Measurements from ENCODE around the gene PNMA1. TPM values are rescaled to one million over a fixed set of nuclear protein-coding genes. Genes with fewer than 3 reads are reported as not detected.
A peak's percentile ranks its signal among the peaks of the same experiment; 100 is the strongest.

The PNMA1 gene
- total RNA-seq, 1 experiment from 2014 or later, result 20.4 TPM

DNA sequence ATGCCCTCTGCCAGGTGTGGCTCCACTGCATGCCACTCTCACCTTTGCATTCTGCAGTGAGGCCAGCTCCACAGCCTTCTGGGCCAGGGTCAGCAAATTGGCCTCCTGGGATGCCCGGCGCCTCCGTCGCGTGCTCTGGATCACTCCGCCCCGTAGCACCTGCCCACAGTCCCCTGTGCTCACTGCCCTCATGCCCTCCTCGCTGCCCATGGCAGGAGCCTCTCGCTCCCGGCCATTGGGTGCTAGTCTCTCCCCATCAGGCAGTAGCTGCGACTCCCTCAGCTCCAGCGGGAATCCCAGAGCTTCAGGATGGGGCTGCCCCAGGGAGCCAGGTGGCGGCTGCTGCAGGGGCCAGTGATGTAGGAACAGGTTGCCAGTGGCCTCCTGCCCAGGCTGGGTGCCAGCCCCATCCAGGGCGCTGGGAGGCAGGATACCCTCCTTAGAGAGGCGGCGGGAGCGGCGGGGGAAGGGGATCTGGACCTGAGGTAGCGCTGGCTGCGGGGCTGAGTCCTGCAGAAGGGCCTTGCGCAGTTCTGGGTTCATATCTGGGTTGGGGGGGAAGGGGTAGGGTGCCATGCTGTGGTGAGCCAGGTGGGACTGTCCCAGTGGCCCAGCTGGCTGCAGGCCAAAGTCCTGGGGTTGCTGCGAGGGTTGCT is 24.5 kb upstream of the PNMA1 start:
- DNase-seq (ENCODE audit: low read depth), result no peak

GRCh38 chr14:73736842-73737241 is 22.7 kb upstream of the PNMA1 start:
- DNase-seq (ENCODE audit: low read depth), result no peak

DNA sequence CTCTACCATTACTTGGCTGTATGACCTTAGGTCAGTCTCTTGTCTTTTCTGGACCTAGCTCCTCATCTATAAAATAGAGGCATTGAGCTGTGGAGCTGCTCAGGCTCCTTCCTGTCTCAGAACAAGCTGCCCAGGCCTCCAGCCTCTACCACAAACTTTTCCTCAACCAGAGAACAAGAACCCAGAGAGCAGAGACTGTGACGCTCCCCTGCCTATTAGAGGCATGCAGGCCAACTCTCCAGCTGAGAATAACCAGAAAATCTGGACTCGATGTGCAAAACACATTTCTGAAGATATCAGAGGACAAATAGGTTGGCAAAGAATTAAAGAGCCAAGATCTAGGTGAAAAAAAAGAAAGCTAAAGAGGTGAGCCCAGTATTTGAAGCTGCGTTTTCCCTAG is 17.8 kb upstream of the PNMA1 start:
- DNase-seq (ENCODE audit: low read depth), result no peak

DNA sequence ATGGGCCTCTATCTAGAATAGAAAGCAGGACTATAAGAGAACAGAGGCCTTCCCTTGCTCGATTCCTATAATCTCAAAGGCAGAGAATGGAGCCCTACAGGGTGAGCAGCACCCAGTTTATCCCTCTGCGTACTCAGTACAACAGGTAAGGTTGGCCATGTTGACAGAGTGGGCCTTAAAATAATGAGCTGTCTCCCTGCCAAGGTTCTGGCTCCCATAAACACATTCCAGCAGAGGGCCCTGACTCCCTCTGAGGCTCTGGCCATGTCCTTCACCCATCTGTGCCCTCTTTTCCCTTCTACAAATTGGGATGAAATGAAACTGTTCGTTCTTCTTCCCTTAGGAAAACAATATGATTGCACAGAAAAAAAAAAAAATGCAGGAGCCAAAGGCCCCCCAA is 16.9 kb upstream of the PNMA1 start:
- DNase-seq (ENCODE audit: low read depth), result no peak

- DNase-seq (ENCODE audit: low read depth), result no peak
Measured at GRCh38 chr14:73729556-73730265, 15.5 kb upstream of the PNMA1 start.

DNA sequence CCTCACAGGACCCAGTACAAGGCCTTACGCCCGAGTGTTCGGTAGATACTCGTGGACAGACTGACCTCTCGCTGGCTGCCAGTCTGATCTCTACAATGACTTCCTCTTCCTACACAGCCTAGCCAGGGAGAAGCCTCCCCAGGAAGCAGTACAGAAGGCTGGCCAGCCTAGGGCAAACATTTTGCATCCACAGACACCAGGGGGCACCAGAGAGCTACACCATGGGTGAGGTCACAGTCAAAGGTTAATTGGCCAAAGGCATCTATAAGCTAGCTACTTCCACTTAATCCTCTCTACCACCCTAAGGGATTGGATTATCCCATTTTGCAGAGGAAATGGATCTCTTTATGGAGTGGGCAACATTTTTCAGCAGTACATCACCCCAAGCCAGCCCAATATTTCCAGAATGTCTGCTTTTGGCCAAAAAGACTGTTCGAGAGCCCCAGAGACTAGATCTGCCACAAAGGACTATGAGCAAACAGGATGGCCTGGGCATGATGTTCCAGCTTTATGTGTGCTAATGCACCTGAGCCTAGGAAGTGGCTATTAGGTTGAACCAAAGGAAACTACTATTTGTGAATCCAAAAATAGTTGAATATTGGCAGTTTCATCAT is 14.6 kb upstream of the PNMA1 start:
- peak; percentile 73 for DNase-seq (ENCODE audit: low read depth)

DNA sequence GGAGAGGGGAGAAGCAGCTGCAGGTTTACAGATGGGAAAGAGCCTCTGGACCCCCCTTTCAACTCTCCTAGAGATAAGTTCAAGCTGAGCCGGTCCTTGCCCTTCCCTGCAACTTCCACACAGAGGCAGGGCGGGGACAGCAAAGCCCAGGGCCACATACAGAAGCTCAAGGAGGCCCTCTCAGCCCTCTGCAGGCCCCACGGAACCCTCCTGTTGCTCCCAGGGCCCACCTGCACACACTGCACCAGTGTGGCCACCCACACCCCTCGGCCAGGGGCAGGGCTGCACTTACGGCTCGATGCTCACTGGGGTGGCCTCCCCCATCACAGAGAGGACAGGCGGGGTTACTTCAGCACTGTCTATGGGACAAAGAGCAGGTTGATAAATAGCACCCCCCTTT is 13.0 kb upstream of the PNMA1 start:
- DNase-seq (ENCODE audit: low read depth), result no peak

GRCh38 chr14:73726025-73726961 is 12.1 kb upstream of the PNMA1 start:
- DNase-seq (ENCODE audit: low read depth), result peak; percentile 65

DNA sequence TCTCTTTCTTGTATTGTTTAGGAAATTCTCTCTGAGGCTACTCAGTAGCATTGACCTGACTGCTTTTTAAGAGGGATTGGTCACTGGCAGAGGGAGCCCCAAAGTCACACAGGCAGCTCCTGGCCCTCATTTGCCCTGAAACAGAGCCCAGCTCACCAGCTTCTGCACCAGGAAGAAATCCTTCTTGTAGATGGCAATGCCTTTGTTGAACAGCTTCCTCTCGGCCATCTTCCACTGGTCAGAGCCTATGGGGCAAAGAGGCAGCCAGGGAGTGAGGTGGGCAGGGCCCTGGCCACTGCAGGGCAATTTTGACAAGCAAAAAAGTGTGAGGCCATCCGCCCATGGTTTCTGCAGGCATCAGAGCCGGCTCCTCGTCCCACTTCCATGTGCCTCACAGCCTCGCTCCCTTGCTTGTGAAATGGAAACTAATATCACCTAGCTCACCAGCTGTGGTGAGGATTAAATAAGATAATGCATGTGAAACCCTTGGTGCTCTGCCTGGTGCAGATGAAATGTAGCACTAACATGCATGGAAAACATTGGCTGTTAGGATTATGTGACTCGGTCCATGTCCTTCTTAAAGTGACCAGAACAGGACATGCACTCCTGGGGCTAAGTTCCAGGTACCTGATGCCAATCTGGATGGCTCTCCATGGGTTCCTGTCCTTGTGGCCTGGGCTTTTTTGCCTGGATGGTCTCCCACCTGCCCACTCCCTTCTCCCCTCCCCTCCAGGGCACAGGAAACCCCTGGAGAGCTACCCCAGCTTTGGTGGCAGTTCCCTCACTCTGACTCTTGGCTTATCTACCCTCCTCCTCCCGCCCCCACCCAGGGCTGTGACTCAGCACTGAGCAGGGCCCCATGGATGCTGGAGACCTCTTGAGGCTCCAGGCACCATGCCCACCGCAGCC is 11.2 kb upstream of the PNMA1 start:
- peak; percentile 87 for DNase-seq (ENCODE audit: low read depth)

- no peak for DNase-seq (ENCODE audit: low read depth)
Measured at GRCh38 chr14:73724696-73725095, 10.5 kb upstream of the PNMA1 start.

DNA sequence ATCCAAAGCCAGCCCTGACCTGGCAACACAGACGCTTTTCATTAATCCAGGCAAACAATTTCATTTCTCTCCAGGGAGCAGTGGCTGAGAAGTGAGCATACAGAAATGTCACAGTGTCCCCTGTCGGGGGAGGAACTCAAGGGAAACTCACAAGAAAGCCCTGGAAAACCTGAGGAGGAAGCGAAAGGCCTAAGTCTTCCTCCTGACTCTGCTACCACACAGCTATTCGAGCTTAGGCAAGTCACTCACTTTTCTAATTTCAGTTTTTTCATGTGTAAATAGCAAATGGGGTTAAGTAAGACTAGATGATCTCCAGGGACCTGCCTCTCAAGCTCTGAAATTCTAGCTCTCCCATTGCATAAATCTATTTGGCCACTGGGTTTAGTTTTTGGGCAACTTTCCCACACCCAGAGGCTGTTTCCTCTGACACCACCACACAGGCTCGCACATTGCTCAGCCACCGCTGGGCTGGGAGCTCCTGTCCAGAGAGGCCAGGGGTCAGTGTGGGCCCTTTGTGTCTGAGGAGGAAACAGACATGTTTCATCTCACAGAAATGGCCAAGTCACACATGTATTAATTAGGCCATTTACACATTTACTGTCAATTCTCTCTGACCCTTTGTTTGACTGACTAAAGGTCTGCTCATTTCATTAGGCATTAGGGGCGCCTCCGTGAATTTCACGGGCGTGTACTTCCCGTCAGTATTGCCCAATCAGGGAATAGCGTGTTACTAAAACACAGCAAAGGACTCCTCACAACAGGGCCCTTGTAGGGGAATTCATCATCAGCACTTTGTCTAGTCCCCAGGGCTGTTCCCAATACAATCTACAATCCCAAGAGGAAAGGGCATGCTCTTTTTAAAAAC is 9.8 kb upstream of the PNMA1 start:
- DNase-seq (ENCODE audit: low read depth), result peak; percentile 96

- DNase-seq (ENCODE audit: low read depth), result peak; percentile 40
Measured at GRCh38 chr14:73723406-73723796, 9.2 kb upstream of the PNMA1 start.

DNA sequence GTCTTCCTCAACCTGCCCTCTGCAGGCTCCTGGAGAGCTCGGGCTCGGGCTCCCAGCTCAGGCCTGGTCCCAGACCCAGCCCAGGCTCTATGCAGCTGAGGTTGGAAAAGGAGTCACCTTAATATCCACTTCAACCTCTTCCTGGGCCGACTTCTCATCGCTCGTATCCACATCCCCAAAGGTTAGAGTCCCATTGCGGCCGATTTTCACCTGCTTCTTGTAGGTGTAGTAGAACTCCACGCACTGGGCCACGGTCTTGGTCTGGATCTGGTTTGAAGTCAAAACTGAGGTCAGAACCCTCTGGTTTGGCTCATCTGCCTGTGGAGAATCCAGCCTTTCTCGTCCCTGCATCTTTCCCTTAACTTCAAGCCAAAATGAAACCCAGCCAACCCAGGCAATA is 8.4 kb upstream of the PNMA1 start:
- no peak for DNase-seq (ENCODE audit: low read depth)

DNA sequence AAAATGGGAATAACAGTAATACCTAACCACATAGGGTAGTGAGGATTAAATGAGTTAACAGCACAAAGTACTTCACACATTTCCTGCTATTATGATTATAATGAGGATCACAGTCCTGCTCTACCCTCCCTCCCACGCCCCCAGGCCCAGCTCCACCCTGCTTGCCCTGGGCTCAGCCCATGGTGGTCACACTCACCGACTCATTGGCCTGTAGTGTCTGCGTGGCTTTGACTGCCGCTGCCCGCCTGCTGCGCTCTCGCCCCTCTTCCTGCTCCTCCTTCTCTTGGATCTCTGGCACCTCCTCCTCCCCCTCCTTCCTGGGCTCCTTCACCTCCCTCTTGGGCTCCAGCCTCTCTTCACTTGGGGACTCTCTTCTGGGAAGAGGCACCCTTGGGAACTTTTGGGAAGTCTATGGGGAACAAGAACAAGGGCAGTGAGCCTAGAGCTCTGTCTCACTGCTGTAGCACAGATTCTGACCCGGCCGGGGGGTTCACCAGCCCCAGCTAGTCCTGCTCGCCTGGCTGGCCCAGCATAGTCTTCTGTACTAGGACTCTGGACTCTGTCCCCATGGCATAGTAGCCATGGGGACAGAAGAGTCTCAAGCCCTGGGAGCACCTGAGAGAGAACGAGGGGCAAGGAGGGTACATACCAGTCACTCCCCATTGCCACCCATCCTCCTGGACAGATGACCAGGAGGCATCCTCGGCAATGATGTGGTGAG is 7.1 kb upstream of the PNMA1 start:
- DNase-seq (ENCODE audit: low read depth), result no peak

GRCh38 chr14:73720636-73721035 is 6.5 kb upstream of the PNMA1 start:
- DNase-seq (ENCODE audit: low read depth), result no peak

- no peak for DNase-seq (ENCODE audit: low read depth)
Measured at GRCh38 chr14:73719791-73720190, 5.6 kb upstream of the PNMA1 start.

DNA sequence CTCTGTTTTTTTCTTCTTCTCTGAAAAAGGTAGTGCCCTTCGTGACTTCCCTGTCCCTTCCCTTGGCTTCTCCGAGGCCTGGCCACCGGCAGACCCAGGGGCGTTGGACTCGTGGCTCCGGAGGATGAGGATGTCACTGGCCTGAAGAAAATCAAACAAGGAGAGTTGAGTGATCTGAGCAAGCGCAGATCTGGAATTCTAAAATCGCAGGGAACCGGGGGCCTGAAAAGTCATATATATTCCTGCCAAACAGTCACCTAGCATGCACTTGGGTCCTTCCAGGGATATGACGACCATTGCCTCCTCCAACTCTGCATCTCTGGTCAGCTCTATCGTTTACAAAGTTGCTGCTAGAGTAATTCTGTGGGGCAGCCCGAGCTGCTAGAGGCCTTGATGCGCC is 5.2 kb upstream of the PNMA1 start:
- DNase-seq (ENCODE audit: low read depth), result no peak

GRCh38 chr14:73718418-73719251 is 4.5 kb upstream of the PNMA1 start:
- no peak for DNase-seq (ENCODE audit: low read depth)

All from RPMI7951 (cell line).